Activated CD4-positive, alpha-beta T cell treated with anti-CD3 and anti-CD28 coated beads, Interleukin-2, amount 10 ng/mL, durations not matched to agents 24 days and 14 days (primary cell): ENCODE measurements around the gene TFF2. TPM values are rescaled to one million over a fixed set of nuclear protein-coding genes. Genes with fewer than 3 reads are reported as not detected.

Experiments
- DNase-seq: peaks from one replicate; pipeline ENCODE4 v3.0.0; 2022
- H3K27ac Mint-ChIP-seq: one replicate; pipeline ENCODE4 v1.8.0; 2022; ENCODE audit warnings: mild to moderate bottlenecking, mixed read lengths
- H3K27me3 Mint-ChIP-seq: one replicate; pipeline ENCODE4 v1.8.0; 2022; ENCODE audit warnings: mixed read lengths
- H3K36me3 Mint-ChIP-seq: one replicate; pipeline ENCODE4 v1.8.0; 2022; ENCODE audit warnings: low read depth, mild to moderate bottlenecking, mixed read lengths
- H3K4me1 Mint-ChIP-seq: one replicate; pipeline ENCODE4 v1.8.0; 2021; ENCODE audit warnings: mixed read lengths
- H3K4me3 Mint-ChIP-seq: one replicate; pipeline ENCODE4 v1.8.0; 2022; ENCODE audit warnings: mild to moderate bottlenecking, moderate library complexity, mixed read lengths
- H3K9me3 Mint-ChIP-seq: one replicate; pipeline ENCODE4 v1.8.0; 2021; ENCODE audit warnings: mixed read lengths
- intact Hi-C: fragments of 100-400 bp; cut with micrococcal nuclease; formaldehyde crosslinking; loops from one replicate; pipeline ENCODE4 v1.15.1; 2023
- total RNA-seq: library from RNA; stranded (reverse); gene quantifications from 2 replicates; pipeline ENCODE4 v1.2.3, GENCODE V29; 2022

TFF2 gene
- not detected in 2 replicates for total RNA-seq

- intact Hi-C loops, result no loop called here
- H3K36me3 Mint-ChIP-seq, result peaks cover 3% of the 10 kb centered on the region
- no peaks in the 10 kb centered on the region for H3K4me1 Mint-ChIP-seq
- no peak within 1 kb of the TSS for H3K27ac Mint-ChIP-seq
- H3K4me3 Mint-ChIP-seq, result no peak within 1 kb of the TSS
- peaks cover 14% of the 10 kb centered on the region for H3K27me3 Mint-ChIP-seq
- peaks cover 15% of the 10 kb centered on the region for H3K9me3 Mint-ChIP-seq
- no peak for DNase-seq
These were observed at the start of gene TFF2 for GRCh38 chr21:42350927-42351426. TFF2 (minus strand) TSS chr21:42350994; CDS start chr21:42350957, 37 bp downstream.

GRCh38 chr21:42400525-42400924 lies 49.7 kb upstream of the TFF2 start:
- H3K4me3 Mint-ChIP-seq, result peak overlapping the region; percentile 63
- intact Hi-C loops, result loop anchor here (1.0 to 2.0 kb wide), 5 partner anchors 14 to 398 kb away; no protein-coding TSS in a partner anchor
- H3K9me3 Mint-ChIP-seq, result peaks cover 6% of the 10 kb centered on the region
- peak overlapping the region; percentile 74 for H3K27ac Mint-ChIP-seq
- H3K36me3 Mint-ChIP-seq, result peaks cover 39% of the 10 kb centered on the region
- DNase-seq, result peak; percentile 76
- H3K27me3 Mint-ChIP-seq, result no peaks in the 10 kb centered on the region
- peaks cover 48% of the 10 kb centered on the region for H3K4me1 Mint-ChIP-seq

GRCh38 chr21:42398436-42399028 lies 47.7 kb upstream of the TFF2 start:
- H3K27me3 Mint-ChIP-seq, result no peaks in the 10 kb centered on the region
- H3K9me3 Mint-ChIP-seq, result peaks cover 6% of the 10 kb centered on the region
- H3K4me1 Mint-ChIP-seq, result peaks cover 56% of the 10 kb centered on the region
- DNase-seq, result no peak
- H3K4me3 Mint-ChIP-seq, result peak overlapping the region; percentile 9
- H3K36me3 Mint-ChIP-seq, result peaks cover 33% of the 10 kb centered on the region
- peak overlapping the region; percentile 49 for H3K27ac Mint-ChIP-seq
- intact Hi-C loops, result no loop called here

GRCh38 chr21:42397746-42398394 lies 47.1 kb upstream of the TFF2 start:
- intact Hi-C loops, result no loop called here
- H3K27me3 Mint-ChIP-seq, result no peaks in the 10 kb centered on the region
- H3K27ac Mint-ChIP-seq, result peak overlapping the region; percentile 49
- peaks cover 60% of the 10 kb centered on the region for H3K4me1 Mint-ChIP-seq
- H3K36me3 Mint-ChIP-seq, result peaks cover 34% of the 10 kb centered on the region
- H3K9me3 Mint-ChIP-seq, result peaks cover 6% of the 10 kb centered on the region
- DNase-seq, result no peak
- peak overlapping the region; percentile 9 for H3K4me3 Mint-ChIP-seq

- peaks cover 61% of the 10 kb centered on the region for H3K4me1 Mint-ChIP-seq
- peaks cover 39% of the 10 kb centered on the region for H3K36me3 Mint-ChIP-seq
- intact Hi-C loops, result no loop called here
- H3K27ac Mint-ChIP-seq, result peak overlapping the region; percentile 34
- no peak overlapping the region for H3K4me3 Mint-ChIP-seq
- H3K9me3 Mint-ChIP-seq, result peaks cover 6% of the 10 kb centered on the region
- DNase-seq, result no peak
- H3K27me3 Mint-ChIP-seq, result no peaks in the 10 kb centered on the region
These were observed 46.3 kb upstream of the TFF2 start for GRCh38 chr21:42396799-42397745.

GRCh38 chr21:42395905-42396651 lies 45.3 kb upstream of the TFF2 start, which contains the start of gene TMPRSS3:
TMPRSS3 (minus strand) TSS chr21:42396052; CDS start chr21:42395417, 635 bp downstream.
- H3K4me1 Mint-ChIP-seq, result peaks cover 61% of the 10 kb centered on the region
- H3K4me3 Mint-ChIP-seq, result no peak within 1 kb of the TSS
- no peaks in the 10 kb centered on the region for H3K27me3 Mint-ChIP-seq
- intact Hi-C loops, result no loop called here
- no peak for DNase-seq
- H3K9me3 Mint-ChIP-seq, result no peaks in the 10 kb centered on the region
- no peak within 1 kb of the TSS for H3K27ac Mint-ChIP-seq
- H3K36me3 Mint-ChIP-seq, result peaks cover 38% of the 10 kb centered on the region

- H3K27ac Mint-ChIP-seq, result no peak overlapping the region
- H3K27me3 Mint-ChIP-seq, result no peaks in the 10 kb centered on the region
- H3K4me3 Mint-ChIP-seq, result no peak overlapping the region
- DNase-seq, result no peak
- H3K36me3 Mint-ChIP-seq, result peaks cover 45% of the 10 kb centered on the region
- H3K4me1 Mint-ChIP-seq, result peaks cover 65% of the 10 kb centered on the region
- no peaks in the 10 kb centered on the region for H3K9me3 Mint-ChIP-seq
- intact Hi-C loops, result no loop called here
These were observed 44.5 kb upstream of the TFF2 start for GRCh38 chr21:42395302-42395701.

GRCh38 chr21:42393443-42393950 lies 42.7 kb upstream of the TFF2 start:
- H3K4me1 Mint-ChIP-seq, result peaks cover 70% of the 10 kb centered on the region
- no peaks in the 10 kb centered on the region for H3K27me3 Mint-ChIP-seq
- peaks cover 54% of the 10 kb centered on the region for H3K36me3 Mint-ChIP-seq
- intact Hi-C loops, result loop anchor here (1.0 to 5.0 kb wide), 3 partner anchors 8 to 206 kb away; no protein-coding TSS in a partner anchor
- H3K9me3 Mint-ChIP-seq, result no peaks in the 10 kb centered on the region
- no peak for DNase-seq
- H3K4me3 Mint-ChIP-seq, result peak overlapping the region; percentile 71
- H3K27ac Mint-ChIP-seq, result peak overlapping the region; percentile 82

GRCh38 chr21:42392731-42393442 lies 42.1 kb upstream of the TFF2 start:
- intact Hi-C loops, result loop anchor here (1.0 to 5.0 kb wide), 3 partner anchors 8 to 206 kb away; no protein-coding TSS in a partner anchor
- Mint-ChIP-seq H3K9me3 (no peaks in the 10 kb centered on the region), H3K4me3 (peak overlapping the region; percentile 71), H3K27me3 (no peaks in the 10 kb centered on the region), H3K4me1 (peaks cover 70% of the 10 kb centered on the region), H3K27ac (peak overlapping the region; percentile 82), H3K36me3 (peaks cover 55% of the 10 kb centered on the region)
- DNase-seq, result peak; percentile 75

GRCh38 chr21:42391297-42391696 lies 40.5 kb upstream of the TFF2 start:
- DNase-seq, result no peak
- H3K4me3 Mint-ChIP-seq, result no peak overlapping the region
- intact Hi-C loops, result loop anchor here (2.0 to 5.0 kb wide), 3 partner anchors 14 to 204 kb away; no protein-coding TSS in a partner anchor
- H3K4me1 Mint-ChIP-seq, result peaks cover 74% of the 10 kb centered on the region
- H3K27me3 Mint-ChIP-seq, result no peaks in the 10 kb centered on the region
- peaks cover 61% of the 10 kb centered on the region for H3K36me3 Mint-ChIP-seq
- no peak overlapping the region for H3K27ac Mint-ChIP-seq
- no peaks in the 10 kb centered on the region for H3K9me3 Mint-ChIP-seq

- DNase-seq, result no peak
- Mint-ChIP-seq H3K36me3 (peaks cover 63% of the 10 kb centered on the region), H3K27me3 (no peaks in the 10 kb centered on the region), H3K9me3 (no peaks in the 10 kb centered on the region), H3K4me3 (no peak overlapping the region), H3K27ac (peak overlapping the region; percentile 6), H3K4me1 (peaks cover 74% of the 10 kb centered on the region)
- intact Hi-C loops, result loop anchor here (2.0 to 5.0 kb wide), 3 partner anchors 14 to 203 kb away; no protein-coding TSS in a partner anchor
These were observed 39.9 kb upstream of the TFF2 start for GRCh38 chr21:42390696-42391095.

GRCh38 chr21:42390193-42390592 lies 39.4 kb upstream of the TFF2 start:
- H3K27ac Mint-ChIP-seq, result peak overlapping the region; percentile 6
- peaks cover 62% of the 10 kb centered on the region for H3K36me3 Mint-ChIP-seq
- H3K27me3 Mint-ChIP-seq, result no peaks in the 10 kb centered on the region
- H3K4me1 Mint-ChIP-seq, result peaks cover 74% of the 10 kb centered on the region
- DNase-seq, result no peak
- H3K4me3 Mint-ChIP-seq, result no peak overlapping the region
- intact Hi-C loops, result loop anchor here (2.0 to 5.0 kb wide), 3 partner anchors 15 to 203 kb away; no protein-coding TSS in a partner anchor
- peaks cover 1% of the 10 kb centered on the region for H3K9me3 Mint-ChIP-seq
